DLD1 (cell line): Measurements from ENCODE around the gene SEMA4F.

Source experiments
- in situ Hi-C: cut with HindIII; loops from 2 replicates; pipeline ENCODE4 v1.10.0; 2017; ENCODE audit warnings: low sequenced_read_pairs

SEMA4F gene

DNA sequence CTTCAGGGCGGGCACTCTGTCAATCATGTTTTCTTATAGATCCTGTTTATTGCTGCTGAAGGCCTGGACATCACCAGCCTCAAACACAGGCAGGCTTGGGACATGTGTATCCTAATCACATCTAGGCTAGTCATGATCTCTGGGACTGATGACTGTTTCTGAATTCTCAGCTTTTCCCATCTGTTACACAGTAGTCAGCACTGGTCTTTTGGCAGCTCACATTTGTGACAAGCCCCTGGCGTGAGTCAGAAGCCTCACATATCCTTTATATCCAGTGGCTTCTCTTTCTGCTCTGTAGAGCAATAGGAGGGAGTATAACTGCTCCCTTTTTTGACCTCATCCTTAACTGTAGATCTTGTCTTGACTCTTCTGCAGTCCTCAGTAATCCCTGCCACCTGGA, 4.5 kb downstream of the SEMA4F start:
- in situ Hi-C loops = no loop called here

DNA sequence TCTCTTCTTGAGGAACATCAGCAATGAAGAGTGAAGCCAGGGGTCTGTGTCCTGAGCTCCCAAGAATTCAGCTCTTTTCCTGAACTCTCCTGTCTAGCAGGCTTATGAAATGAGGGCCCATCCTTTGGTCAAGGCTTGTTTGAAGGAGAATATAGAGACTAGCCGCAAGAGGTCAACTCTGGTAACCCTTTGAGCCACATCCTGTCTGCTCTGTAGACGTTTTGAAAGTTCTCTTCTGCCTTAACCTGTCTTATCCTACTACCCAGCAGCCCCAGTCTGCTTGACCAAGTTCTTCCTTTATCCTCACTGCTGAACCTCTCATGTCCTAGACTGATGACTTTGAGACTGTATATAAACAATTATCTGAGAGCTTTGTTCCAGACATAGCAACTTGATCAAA, 5.4 kb downstream of the SEMA4F start:
- in situ Hi-C loops = no loop called here

DNA sequence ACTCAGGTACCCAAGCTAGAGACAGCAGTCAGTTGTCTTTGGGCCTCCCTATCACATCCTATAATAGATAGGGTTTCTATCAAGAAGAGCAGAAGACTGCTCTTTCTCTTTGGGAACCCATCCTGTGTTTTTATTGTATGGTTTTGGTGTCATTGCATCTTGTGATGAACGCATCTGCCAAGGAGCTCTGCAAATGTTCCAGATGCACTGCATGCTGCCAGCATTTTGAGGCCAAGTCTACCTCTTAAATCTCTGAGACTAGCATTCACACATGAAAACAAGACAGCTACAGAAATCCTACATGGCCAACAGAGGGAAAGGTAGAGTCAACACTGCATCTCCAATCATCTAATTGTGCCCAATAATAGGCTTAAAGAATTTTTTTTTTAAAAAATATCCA, 14.0 kb downstream of the SEMA4F start:
- in situ Hi-C loops = no loop called here

DNA sequence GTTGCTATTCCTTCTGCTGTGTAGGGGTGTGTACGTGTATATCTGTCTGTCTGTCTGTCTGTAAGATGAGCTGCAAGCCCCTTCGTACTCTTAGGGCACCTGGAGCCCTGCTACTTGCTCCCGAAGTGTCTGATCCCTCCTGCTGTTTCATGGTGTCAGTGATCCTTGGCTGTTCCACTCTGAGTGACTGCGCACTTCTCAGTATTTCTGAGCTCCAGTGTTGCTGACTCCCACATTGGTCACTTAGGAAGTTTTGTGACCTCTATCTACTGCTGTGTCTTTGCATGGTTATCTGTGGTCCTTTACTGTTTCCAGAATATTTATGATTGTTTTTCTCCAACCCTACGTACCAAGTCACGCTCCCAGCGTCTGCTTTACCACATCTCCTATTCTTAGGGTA, 16.2 kb downstream of the SEMA4F start:
- in situ Hi-C loops = no loop called here

DNA sequence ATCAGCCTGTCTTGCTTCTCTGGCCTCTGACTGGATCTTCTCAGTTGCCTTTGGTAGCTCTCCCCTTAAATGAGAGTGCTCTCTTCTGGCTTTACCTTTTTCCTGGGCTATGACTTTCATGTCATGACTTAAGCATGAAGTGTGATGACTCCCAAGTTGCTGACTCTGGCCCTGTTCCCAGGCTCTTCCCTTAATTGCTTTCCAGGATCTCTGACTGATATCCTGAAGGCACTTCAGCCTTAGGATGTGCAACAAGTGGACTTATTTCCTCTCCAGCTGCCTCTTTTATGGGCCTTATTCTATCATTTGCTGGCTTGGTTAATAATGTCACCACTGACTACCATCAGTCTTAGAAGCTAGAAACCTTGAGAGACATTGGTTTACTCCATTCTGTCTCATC, 17.4 kb downstream of the SEMA4F start:
- in situ Hi-C loops = no loop called here

DNA sequence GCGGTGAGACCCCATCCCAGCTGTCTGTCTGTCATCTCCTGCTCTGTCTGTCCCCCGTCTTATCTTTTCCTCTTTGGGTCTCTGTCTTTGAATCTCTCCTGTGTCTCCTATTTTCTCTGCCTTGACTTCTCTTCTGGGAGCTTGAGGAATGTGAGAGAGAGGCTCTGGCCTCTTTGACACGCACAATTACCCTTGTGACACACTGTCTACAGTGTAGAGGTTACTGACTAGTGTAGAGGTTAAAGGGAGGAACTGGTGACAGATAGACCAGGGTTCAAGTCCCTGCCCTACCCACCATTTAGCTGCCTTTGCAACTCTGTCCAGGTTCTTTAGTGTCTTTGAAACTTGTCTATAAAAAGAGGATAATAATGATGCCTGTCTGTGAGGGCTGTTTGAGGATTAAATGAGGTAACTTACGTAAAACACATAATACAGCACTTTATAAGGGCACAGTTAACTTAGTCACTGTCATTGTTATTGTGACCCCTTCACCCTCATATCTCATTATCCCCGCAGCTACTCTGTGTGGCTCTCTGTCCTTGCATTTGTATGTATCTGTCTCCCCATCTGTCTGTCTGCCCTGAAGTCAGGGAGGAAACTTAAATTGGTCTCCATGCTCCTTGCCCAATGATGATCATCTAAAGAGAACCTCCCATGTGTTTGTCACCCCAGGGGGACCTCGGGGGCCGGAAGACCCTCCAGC, 19.9 kb downstream of the SEMA4F start:
- in situ Hi-C loops = no loop called here

DNA sequence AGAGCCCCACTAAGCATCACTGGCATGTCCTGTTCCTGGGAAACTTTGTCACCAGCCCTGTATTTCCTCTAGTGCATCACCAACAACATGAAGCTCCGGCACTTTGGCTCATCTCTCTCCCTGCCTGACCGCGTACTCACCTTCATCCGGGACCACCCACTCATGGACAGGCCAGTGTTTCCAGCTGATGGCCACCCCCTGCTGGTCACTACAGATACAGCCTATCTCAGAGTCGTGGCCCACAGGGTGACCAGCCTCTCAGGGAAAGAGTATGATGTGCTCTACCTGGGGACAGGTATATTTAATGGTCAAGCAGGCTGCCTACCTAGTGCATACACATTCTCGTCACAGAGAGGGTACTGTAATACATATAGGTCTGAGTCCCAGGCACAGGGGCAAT, 21.0 kb downstream of the SEMA4F start:
- in situ Hi-C loops = no loop called here

DNA sequence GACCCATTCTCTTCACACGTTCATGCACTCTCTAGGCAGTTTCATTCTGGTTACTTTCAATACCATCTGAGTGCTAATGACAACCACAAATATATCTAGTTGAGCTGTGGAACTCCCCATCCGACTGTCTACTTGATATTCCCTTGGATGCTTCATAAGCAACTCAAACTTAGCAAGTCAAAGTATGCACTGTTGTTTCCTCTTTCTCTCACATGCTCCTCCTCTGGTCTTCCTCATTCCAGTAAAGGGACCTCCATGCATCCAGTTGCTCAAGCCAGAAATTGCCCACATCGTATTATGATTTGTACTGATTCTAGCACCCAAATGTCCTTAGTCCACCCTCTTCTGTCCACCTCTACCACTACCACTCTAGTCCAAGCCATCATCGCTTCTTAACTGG, 22.3 kb downstream of the SEMA4F start:
- in situ Hi-C loops = no loop called here

DNA sequence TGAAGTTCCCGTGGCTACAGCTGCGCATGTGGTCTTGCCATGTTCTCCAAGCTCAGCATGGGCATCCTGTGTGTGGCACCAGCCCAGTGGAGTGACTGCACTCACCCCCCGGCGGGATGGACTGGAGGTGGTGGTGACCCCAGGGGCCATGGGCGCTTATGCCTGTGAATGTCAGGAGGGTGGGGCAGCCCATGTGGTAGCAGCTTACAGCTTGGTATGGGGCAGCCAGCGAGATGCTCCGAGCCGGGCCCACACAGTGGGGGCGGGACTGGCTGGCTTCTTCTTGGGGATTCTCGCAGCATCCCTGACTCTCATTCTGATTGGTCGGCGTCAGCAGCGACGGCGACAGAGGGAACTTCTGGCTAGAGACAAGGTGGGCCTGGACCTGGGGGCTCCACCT, 25.6 kb downstream of the SEMA4F start:
- in situ Hi-C loops = no loop called here

DNA sequence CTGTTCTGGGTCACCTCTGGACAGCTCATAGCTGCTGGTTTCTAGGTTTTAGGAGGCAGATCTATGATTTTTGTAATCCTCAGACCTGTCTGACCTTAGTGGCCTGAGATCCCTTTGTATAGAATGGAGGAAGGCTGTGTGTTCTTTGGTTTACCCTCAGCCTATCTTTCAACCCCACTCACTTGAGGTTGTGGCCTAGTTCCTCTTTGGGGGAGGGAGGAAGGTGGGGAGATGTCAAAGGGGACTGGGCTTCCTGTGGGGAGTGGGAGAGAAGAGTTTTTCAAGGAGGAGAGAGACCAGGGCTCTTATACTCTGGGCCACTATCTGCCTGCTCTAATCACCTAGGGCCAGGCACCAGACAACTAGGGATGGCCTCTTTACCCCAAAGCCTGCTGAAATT, 28.5 kb downstream of the SEMA4F start:
- in situ Hi-C loops = no loop called here

DNA sequence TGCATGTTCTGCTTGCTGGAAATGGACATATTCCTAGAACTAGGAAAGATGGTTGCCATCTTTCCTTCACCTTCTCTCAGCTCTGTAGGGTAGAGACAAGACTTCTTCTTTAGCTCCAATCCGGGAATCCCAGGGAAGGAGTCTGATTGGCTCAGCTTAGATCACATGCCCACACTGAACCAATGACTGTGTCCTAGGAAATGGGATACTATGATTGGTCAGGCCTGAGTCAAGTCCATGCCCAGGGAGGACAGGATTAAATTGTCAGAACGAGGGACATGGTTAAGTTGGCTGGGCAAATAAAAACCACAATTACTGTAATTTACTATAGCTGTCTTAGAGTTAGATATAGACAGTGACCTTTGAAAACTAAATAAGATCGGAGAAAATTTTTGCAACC, 31.4 kb downstream of the SEMA4F start:
- in situ Hi-C loops = no loop called here

DNA sequence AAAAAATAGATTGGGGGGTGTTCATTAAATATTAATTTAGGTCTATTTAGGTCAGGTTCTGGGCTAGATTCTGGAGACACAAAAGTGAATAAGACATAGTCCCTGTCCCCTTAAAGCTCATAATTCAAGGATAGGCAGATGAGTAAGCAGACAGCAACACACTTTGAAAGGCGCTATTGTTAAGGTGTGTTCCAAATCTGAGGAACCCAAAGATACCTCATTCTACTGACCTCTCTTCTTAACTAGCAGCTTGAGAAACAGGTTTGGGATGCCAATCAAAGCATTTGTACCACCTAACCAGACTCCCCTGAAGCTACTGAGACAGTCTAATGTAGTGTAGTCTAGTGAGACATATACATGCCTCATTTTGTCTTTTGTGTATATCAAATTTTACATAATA, 34.8 kb downstream of the SEMA4F start:
- in situ Hi-C loops = no loop called here

DNA sequence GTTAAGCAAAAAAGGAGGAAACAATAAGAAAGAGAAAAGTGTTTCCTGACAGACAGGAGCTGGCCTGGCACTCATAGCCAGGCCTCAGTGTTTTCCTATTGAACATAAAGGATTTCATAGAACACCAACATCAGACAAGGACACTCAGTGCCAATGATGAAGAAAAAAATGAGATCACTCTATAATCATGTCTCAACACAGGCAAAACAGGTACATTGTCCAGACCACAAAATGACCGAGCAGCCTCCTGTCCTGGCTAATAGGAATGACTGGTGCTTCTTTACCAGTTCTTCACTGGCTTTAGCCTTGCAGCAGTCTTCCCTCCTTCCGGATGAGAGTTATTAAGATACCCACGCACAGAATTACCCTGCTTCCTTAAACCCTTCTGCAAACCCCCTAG, 35.6 kb downstream of the SEMA4F start:
- in situ Hi-C loops = loop anchor here (5.0 kb wide), 1 partner anchor 47 kb away; no protein-coding TSS in a partner anchor

DNA sequence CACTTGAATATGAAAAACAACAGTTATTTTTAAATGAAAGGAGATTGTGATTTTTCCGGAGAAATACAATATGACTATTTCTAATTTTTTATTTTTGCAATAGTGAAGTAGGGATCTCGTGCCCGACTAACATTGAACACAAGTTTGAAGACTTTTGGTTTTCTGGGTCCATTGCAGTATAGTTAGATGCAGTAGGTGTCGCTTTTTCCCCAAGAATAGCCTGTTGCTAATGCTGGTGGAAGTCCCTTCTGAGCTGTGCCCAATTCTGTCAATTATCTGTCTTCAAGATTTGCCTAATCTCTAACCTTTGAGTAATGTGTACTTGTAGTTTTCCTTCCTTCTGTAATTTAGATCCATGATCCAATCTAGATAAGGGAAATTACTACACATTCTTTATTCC, 36.5 kb downstream of the SEMA4F start:
- in situ Hi-C loops = loop anchor here (5.0 kb wide), 1 partner anchor 48 kb away; no protein-coding TSS in a partner anchor

DNA sequence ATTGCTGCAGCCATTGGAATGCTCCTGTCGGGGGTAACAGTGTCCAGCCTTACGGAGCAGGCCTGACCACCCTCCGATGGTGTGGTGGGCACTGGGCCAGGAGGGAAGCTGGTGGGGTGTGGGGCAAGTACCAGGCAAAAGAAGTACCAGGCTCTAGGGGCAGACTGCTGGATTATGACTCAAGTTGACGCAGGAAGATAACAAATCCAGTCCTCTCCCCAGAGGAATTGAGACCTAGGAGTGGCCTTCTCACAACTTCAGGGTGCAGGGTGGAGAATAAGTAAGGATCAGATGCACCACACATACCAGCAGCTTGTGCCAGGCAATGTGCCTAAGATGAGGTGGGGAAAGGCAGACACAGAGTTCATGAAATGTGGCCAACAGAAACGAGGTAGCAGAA, 37.9 kb downstream of the SEMA4F start:
- in situ Hi-C loops = loop anchor here (5.0 kb wide), 1 partner anchor 50 kb away; no protein-coding TSS in a partner anchor

DNA sequence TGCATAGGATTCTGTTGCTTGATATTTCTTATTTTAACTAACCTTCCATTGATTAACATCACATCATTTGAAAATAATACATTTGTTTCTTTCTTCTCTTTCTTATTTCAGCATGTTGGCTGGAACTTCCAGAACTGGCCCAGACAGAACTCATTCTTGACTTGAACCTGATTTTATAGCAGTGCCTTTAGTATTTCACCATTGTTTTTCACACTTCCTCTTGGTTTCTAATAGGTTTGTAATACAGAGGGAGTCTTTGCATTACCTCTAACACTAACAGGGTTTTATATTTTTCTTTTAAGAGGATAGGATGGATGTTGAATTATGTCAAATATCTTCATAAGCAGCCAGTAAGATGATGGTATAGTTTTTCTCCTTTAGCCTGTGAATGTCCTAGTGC, 39.2 kb downstream of the SEMA4F start:
- in situ Hi-C loops = loop anchor here (5.0 kb wide), 1 partner anchor 51 kb away; no protein-coding TSS in a partner anchor

DNA sequence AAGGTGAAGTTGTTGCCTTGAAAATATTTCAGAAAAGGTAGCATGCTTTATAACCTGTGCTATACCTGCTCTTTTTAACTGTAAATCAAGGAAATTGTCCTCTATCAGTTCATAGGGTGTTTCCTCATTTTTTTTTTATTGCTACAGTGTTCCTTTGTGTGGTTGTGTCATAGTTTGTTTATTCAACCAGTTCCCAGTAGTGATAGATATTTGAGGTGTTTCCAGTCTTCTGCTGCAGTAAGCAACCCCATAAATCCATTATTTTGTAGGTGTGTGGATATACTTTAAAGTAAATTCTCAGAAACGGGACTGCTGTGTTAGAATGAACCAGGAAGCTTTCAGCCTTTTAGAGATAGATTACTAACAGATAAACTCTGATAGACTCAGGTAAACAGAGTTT, 39.6 kb downstream of the SEMA4F start:
- in situ Hi-C loops = loop anchor here (5.0 kb wide), 1 partner anchor 51 kb away; no protein-coding TSS in a partner anchor

DNA sequence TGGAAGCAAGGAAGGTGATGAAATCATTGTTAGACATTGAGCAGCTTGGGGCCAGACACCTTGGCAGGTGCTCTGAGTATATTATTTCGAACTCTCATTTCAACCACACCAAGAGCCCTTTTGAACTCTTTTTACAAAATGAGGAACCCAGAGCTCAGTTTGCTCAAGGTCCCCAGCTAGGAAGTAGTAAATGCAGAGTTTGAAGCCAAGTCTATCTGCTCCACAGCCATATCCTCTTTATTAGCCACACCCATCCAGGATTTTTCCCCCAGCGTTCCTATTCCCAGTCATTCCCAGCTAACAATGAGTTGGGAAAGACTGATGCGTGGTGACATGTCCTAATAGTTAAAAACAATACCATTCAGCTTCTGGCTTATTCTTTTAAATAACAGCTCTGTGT, 40.2 kb downstream of the SEMA4F start:
- in situ Hi-C loops = loop anchor here (5.0 kb wide), 1 partner anchor 52 kb away; no protein-coding TSS in a partner anchor

DNA sequence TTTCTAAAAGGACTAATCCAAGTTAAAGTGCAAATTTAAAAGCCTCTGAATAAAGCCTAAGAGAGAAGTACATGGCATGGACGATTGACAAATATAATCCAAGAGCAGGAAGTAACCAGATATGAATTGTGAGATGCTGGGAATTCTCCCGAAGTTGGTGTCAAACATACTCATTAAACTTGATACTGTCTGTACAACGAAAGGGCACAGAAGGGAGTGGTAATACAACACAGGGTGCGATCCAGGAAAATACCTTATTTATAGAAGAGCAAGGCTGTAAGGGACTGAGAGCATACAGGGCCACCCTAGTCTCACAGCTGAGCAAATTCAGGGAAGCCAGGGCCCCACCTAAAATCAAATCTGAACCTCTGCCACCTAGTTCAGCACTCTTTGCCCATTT, 41.6 kb downstream of the SEMA4F start:
- in situ Hi-C loops = no loop called here

DNA sequence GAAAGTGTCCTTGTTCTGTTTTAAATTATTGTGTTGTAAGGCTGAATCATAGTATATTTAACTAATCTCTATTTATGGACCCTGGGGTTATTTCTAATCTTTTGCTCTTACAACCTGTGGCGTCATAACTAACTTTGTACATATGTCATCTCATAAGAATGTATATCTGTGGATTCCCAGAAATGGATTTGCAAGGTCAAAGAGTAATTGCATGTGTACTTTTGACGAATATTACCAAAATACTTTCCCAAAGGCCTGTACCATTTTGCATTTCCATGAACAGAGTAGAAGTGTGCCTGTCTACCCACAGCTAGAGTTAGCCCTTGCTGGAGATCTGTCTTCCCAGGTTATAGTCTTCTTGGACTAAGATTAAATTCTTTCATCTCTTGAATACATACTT, 42.8 kb downstream of the SEMA4F start:
- in situ Hi-C loops = no loop called here

DNA sequence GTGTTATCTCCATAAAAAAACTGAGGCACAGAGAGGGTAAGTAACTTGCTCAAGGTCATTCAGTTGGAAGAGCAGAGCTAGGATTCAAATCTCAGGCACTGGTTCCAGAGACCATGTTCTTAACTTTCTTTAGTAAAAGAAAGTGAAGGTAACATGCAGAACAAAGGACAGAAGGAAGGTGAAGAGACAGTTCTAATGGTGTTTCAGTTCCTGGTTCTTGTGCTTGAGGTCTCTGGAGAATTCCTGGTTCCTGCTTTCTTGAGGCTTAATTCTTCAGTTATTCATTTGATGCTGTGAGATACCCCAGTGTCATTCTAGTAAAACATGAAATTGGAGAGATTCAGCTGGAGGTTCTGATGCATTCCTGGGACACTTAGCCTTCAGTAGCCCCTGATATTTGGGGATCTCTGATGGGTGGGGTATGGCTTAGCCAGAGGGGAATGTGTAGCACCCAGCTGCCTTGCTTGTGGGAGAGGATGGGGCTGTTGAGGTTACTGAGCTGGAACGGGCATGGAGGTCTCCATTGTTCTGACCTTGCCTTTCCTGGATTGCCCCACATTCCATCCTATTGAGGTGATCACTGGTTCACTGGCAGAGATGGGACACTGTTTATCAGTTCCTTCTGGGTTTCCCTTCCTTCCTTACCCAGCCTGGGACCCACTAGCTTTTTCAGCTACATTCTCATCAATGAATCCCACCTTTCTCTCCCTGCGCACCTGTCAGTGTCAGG, 46.8 kb downstream of the SEMA4F start:
- in situ Hi-C loops = no loop called here

DNA sequence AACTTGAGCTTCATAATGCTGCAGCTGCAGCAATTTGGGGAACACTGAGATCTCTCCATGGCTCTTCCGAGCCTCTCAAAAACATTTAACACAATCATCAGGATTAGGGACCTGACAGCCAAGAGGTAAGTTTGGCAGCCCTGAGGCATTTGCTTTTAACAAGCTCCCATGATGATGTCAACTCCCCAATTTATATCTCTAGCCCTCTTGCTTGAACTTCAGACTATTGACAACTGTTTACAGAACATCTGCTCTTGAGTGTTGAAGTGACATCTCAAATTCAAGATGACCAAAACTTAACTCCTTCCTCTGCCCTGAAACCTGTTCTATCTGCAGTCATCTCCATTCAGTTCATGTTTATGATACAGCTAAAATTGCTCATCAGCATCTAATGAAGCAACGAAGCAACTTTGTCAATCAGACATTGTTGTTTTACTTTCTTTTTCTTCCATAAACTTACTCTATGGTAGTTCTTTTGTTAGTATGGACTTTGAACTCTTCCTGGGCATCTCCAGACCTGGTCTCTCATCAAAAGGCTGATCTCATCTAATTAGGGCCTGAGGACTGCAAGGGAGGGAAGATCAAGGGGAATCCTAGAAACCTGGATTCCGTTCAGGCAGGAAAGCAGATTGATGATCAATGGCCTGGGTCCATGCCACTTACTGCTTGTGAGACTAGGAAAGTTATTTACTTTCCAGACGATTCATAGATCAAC, 48.1 kb downstream of the SEMA4F start:
- in situ Hi-C loops = no loop called here
